Natural killer cell treated with Interleukin-12 subunit alpha and Interleukin-12 subunit beta and Interleukin-15 and Interleukin-18, amount 100 ng/mL, for 72 hours (primary cell): ENCODE data around the gene FBXO38. TPM values are rescaled to one million over a fixed set of nuclear protein-coding genes. Genes with fewer than 3 reads are reported as not detected.

Source experiments
- ATAC-seq, 2 donors: fragments of 150-1000 bp; cut with Tn5 transposase in 1 of 2; sonication (Bioruptor Pico), chemical (Tn5 transposase) in 1 of 2; 2 replicates each; pipeline ENCODE4 v1.10.0; 2021
- DNase-seq: peaks from one replicate; pipeline ENCODE4 v3.0.0; 2022; ENCODE audit warnings: low spot score
- H3K27ac Mint-ChIP-seq, 2 donors: 1 replicate in 1 of 2; 2 replicates in 1 of 2; pipeline ENCODE4 v1.8.0; 2022; ENCODE audit warnings: mixed read lengths in 2 of 2, mild to moderate bottlenecking in 1 of 2, moderate library complexity in 1 of 2
- H3K27me3 Mint-ChIP-seq, 2 donors: 1 replicate in 1 of 2; 2 replicates in 1 of 2; pipeline ENCODE4 v1.8.0; 2022; ENCODE audit warnings: mixed read lengths in 2 of 2
- H3K36me3 Mint-ChIP-seq: one replicate; pipeline ENCODE4 v1.8.0; 2022; ENCODE audit warnings: mixed read lengths
- H3K4me1 Mint-ChIP-seq, 2 donors: 1 replicate in 1 of 2; 2 replicates in 1 of 2; pipeline ENCODE4 v1.8.0; 2022; ENCODE audit warnings: low read depth in 2 of 2, mixed read lengths in 2 of 2, mild to moderate bottlenecking in 1 of 2
- H3K4me3 Mint-ChIP-seq: one replicate; pipeline ENCODE4 v1.8.0; 2022; ENCODE audit warnings: mixed read lengths
- H3K9me3 Mint-ChIP-seq: 2 replicates; pipeline ENCODE4 v1.8.0; 2022; ENCODE audit warnings: mixed read lengths
- total RNA-seq, 2 donors: library from RNA; stranded (reverse); gene quantifications; one replicate each; pipeline ENCODE4 v1.2.3, GENCODE V29; 2022

Gene FBXO38
- 10 to 100 TPM; 58.2 to 65.7 TPM for total RNA-seq

DNA sequence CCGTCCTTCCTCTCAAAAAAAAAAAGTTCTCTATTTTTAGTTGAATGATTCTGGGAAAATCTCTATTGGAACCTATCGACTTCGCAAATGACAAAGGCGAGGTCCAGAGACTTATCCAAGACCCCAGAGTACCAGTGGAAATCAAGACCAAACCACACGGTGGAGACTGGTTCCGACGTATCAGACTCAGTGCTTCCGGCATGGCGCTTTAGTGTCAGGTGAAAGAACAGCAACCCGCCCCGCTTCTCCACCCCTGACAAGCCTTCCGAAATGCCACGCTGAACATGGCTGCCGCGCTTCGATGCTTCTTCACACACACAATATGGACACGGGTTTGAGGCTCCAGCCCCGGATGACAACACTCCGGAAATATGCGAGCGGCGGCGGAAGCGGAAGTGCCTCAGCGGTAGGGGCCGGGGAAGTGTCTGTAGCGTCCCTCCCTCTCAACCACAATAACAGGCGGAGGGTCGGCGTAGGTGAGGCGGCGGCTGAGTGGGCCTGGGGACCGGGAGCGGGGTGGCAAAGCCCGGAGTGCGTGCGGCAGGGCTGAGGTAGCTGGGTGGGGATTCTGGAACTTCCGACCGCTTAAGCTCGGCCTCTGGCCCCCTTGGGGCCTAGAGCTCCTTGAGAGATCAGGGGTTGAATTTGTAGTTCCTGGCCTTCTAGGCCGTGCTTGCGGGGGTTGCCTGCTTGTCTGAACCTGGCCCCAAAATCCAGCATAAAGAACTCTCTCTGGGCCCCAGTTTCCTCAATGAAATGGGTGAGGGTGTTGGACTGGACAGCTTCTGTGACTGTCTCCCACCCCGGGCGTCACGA, at the start of gene FBXO38:
TSS of gene FBXO38 (plus strand) at position 395 of the 816 bp plus-strand sequence. CDS start 10,819 bp downstream, outside the sequence.
- ATAC-seq (peak; percentile 97 to 98), DNase-seq (peak; percentile 98)
- Mint-ChIP-seq H3K27ac (peak within 1 kb of the TSS; percentile 96 to 97), H3K9me3 (no peaks in the 10 kb centered on the region), H3K36me3 (peaks cover 23% of the 10 kb centered on the region), H3K4me3 (peak within 1 kb of the TSS; percentile 94), H3K4me1 (peaks cover 41 to 55% of the 10 kb centered on the region in 2 donors), H3K27me3 (peaks cover 0 to 2% of the 10 kb centered on the region in 2 donors)

GRCh38 chr5:148335259-148335658, 48.5 kb upstream of the FBXO38 start, which contains the start of gene SPINK9:
Gene SPINK9 (plus strand): TSS chr5:148335559. CDS start chr5:148335614, 55 bp downstream.
- DNase-seq (no peak), ATAC-seq (no peak)
- no peak within 1 kb of the TSS for H3K27ac Mint-ChIP-seq
- peaks cover 0 to 4% of the 10 kb centered on the region in 2 donors for H3K27me3 Mint-ChIP-seq
- H3K4me3 Mint-ChIP-seq: no peak within 1 kb of the TSS
- H3K9me3 Mint-ChIP-seq: peaks cover 6% of the 10 kb centered on the region
- no peaks in the 10 kb centered on the region for H3K4me1 Mint-ChIP-seq
- H3K36me3 Mint-ChIP-seq: no peaks in the 10 kb centered on the region

- no peaks in the 10 kb centered on the region for H3K9me3 Mint-ChIP-seq
- H3K4me3 Mint-ChIP-seq: no peak overlapping the region
- H3K27ac Mint-ChIP-seq: no peak overlapping the region
- peaks cover 0 to 2% of the 10 kb centered on the region in 2 donors for H3K27me3 Mint-ChIP-seq
- H3K36me3 Mint-ChIP-seq: no peaks in the 10 kb centered on the region
- ATAC-seq (no peak), DNase-seq (no peak)
- no peaks in the 10 kb centered on the region for H3K4me1 Mint-ChIP-seq
Observed at GRCh38 chr5:148336704-148337435, 46.9 kb upstream of the FBXO38 start.

GRCh38 chr5:148342371-148343045, 41.2 kb upstream of the FBXO38 start:
- H3K27me3 Mint-ChIP-seq: peaks cover 0 to 3% of the 10 kb centered on the region in 2 donors
- H3K9me3 Mint-ChIP-seq: no peaks in the 10 kb centered on the region
- no peak overlapping the region for H3K4me3 Mint-ChIP-seq
- H3K27ac Mint-ChIP-seq: no peak overlapping the region
- ATAC-seq (no peak), DNase-seq (no peak)
- H3K36me3 Mint-ChIP-seq: no peaks in the 10 kb centered on the region
- H3K4me1 Mint-ChIP-seq: no peaks in the 10 kb centered on the region

DNA sequence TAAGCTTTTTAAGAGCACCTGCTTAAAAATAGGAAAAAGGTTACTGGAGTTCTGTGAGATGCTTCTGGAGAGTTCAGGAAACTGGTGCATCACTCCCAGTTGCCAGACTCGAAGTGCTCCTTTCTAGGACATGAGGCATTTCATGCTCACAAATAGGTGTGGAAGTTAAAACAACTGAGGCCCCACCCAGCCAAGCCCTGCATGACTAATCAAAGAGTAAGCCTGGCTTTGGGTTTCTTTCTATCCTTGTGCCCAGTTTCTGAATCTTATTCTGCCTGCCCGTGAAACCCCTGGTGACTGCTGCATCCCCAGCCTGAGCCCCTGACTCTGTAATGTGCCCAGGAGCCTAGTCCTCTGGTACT, 40.7 kb upstream of the FBXO38 start:
- H3K9me3 Mint-ChIP-seq: no peaks in the 10 kb centered on the region
- H3K36me3 Mint-ChIP-seq: no peaks in the 10 kb centered on the region
- ATAC-seq (no peak), DNase-seq (no peak)
- no peak overlapping the region for H3K27ac Mint-ChIP-seq
- no peaks in the 10 kb centered on the region for H3K4me1 Mint-ChIP-seq
- H3K27me3 Mint-ChIP-seq: peaks cover 3 to 4% of the 10 kb centered on the region in 2 donors
- H3K4me3 Mint-ChIP-seq: no peak overlapping the region

DNA sequence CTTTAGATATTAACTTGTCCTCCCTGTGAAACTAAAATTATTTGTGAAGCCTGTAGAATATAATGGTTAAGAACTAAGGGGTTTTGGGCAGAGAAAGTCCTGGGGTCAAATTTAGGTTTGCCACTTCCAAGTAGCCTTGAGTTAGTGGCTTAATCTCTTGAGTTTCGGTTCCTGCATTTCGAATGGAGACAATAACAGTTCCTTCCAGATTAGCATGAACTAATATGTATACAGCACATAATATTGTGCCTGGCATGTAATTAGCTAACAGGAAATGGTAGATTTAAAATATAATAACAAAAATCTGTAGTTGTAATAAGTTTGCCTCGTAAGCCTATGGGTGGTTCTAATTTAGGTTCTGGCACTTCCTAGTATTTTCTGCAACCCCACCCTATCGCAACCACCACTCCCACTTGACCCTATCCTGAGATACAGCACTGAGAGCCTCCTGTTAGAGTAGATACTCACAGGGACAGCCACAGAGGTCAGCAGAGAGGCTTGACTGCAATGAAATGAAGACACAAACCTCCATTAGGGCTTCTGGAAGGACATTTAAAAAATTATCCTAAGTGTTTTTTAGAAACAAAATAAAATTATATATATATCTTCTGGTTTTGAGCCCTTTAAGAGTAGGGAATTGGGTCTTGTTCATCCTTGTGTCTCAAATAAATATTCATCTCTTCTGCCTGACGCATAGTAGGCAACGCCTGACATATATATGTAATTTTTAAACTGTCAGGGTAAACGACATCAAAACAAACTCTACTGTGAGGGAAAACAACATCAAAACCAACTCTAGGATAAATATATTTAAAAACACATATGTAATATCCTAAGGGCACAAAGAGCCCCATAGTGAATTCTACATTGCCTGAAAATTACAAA, 39.9 kb upstream of the FBXO38 start:
- Mint-ChIP-seq H3K9me3 (no peaks in the 10 kb centered on the region), H3K4me1 (no peaks in the 10 kb centered on the region), H3K27me3 (peaks cover 3 to 7% of the 10 kb centered on the region in 2 donors), H3K4me3 (no peak overlapping the region), H3K36me3 (no peaks in the 10 kb centered on the region), H3K27ac (no peak overlapping the region)
- ATAC-seq (no peak), DNase-seq (no peak)

DNA sequence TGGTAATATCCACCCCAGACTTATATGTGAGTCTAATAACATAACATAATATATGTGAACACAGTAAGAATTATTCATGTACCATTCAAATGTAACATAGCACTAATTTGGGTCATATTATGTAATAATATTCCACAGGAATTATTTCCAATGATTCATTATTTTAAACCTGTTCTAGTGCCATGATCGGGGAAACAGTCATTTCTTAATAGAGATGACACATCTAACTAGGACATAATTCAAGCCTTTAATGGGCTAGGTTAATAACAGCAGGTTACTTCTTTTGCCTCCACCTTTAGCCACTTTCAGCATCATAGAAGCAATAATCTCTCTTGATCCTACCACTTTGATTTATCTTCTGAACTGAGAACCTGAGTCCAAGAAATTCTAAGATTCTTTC, 36.1 kb upstream of the FBXO38 start:
- Mint-ChIP-seq H3K36me3 (no peaks in the 10 kb centered on the region), H3K27me3 (peaks cover 3 to 19% of the 10 kb centered on the region in 2 donors), H3K9me3 (no peaks in the 10 kb centered on the region), H3K4me1 (no peaks in the 10 kb centered on the region), H3K4me3 (no peak overlapping the region), H3K27ac (no peak overlapping the region)
- no peak for DNase-seq
- ATAC-seq: no peak

GRCh38 chr5:148352696-148353095, 31.1 kb upstream of the FBXO38 start:
- no peak for ATAC-seq
- Mint-ChIP-seq H3K4me1 (no peaks in the 10 kb centered on the region), H3K4me3 (no peak overlapping the region)

GRCh38 chr5:148353634-148354033, 30.1 kb upstream of the FBXO38 start:
- peaks cover 10 to 33% of the 10 kb centered on the region in 2 donors for H3K27me3 Mint-ChIP-seq

More at GRCh38 chr5:148352696-148353095, 31.1 kb upstream of the FBXO38 start:
- no peak for DNase-seq
- Mint-ChIP-seq H3K27me3 (peaks cover 8 to 38% of the 10 kb centered on the region in 2 donors), H3K27ac (no peak overlapping the region), H3K36me3 (no peaks in the 10 kb centered on the region), H3K9me3 (no peaks in the 10 kb centered on the region)

DNA sequence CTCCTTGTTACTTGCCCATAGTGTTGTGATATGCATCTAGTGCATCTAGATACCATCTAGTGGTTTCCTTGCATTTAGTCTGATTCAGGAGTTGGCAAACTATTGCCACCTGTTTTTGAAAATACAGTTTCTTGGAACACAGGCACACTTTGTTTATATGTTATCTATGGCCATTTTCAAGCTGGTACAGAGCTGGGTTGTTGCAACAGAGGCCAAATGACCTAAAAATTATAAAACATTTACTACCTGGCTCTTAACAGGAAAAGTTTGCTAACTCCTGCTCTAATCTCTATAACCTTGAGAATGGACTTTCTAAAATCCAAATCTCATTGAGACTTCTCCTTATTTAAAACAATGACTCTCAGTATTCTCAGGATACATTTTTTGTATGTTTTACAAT, 19.4 kb upstream of the FBXO38 start:
- no peaks in the 10 kb centered on the region for H3K9me3 Mint-ChIP-seq
- peaks cover 8 to 23% of the 10 kb centered on the region in 2 donors for H3K27me3 Mint-ChIP-seq
- H3K27ac Mint-ChIP-seq: no peak overlapping the region
- DNase-seq: no peak
- H3K4me1 Mint-ChIP-seq: no peaks in the 10 kb centered on the region
- no peak overlapping the region for H3K4me3 Mint-ChIP-seq
- no peak for ATAC-seq
- peaks cover 5% of the 10 kb centered on the region for H3K36me3 Mint-ChIP-seq

More at GRCh38 chr5:148353634-148354033, 30.1 kb upstream of the FBXO38 start:
- no peak overlapping the region for H3K4me3 Mint-ChIP-seq
- H3K36me3 Mint-ChIP-seq: no peaks in the 10 kb centered on the region
- no peak overlapping the region for H3K27ac Mint-ChIP-seq
- ATAC-seq (no peak), DNase-seq (no peak)
- H3K4me1 Mint-ChIP-seq: no peaks in the 10 kb centered on the region
- no peaks in the 10 kb centered on the region for H3K9me3 Mint-ChIP-seq

- ATAC-seq: no peak
- no peak overlapping the region for H3K27ac Mint-ChIP-seq
- peaks cover 2 to 19% of the 10 kb centered on the region in 2 donors for H3K27me3 Mint-ChIP-seq
- no peaks in the 10 kb centered on the region for H3K9me3 Mint-ChIP-seq
- H3K36me3 Mint-ChIP-seq: peaks cover 5% of the 10 kb centered on the region
- DNase-seq: no peak
- no peaks in the 10 kb centered on the region for H3K4me1 Mint-ChIP-seq
- H3K4me3 Mint-ChIP-seq: no peak overlapping the region
Observed at GRCh38 chr5:148368299-148368698, 15.5 kb upstream of the FBXO38 start.

GRCh38 chr5:148372166-148372725, 11.5 kb upstream of the FBXO38 start:
- ATAC-seq (no peak), DNase-seq (no peak)
- peaks cover 5 to 6% of the 10 kb centered on the region in 2 donors for H3K4me1 Mint-ChIP-seq
- peaks cover 0 to 10% of the 10 kb centered on the region in 2 donors for H3K27me3 Mint-ChIP-seq
- H3K4me3 Mint-ChIP-seq: no peak overlapping the region
- H3K36me3 Mint-ChIP-seq: peaks cover 5% of the 10 kb centered on the region
- no peaks in the 10 kb centered on the region for H3K9me3 Mint-ChIP-seq
- no peak overlapping the region for H3K27ac Mint-ChIP-seq

DNA sequence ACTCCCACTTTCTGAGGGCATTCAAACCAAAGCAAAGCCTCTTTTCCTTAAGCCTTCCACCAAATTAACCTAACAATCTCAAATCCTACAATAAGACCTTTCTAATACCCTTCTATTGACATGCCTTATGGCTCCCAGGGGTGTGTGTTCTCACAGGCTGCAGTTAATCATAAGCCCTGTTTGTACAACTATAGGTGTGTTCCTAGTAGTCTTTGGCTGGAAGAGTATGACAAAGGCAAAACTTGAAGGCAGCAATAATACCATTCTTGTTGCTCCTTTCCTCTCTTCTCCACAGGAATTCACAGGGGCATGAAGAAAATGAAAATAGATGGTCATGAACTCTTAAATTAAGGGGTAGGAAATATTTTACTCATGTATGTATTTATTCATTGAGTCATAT, 10.9 kb upstream of the FBXO38 start:
- DNase-seq (no peak), ATAC-seq (no peak)
- Mint-ChIP-seq H3K27me3 (peaks cover 0 to 6% of the 10 kb centered on the region in 2 donors), H3K4me3 (no peak overlapping the region), H3K4me1 (peaks cover 5 to 6% of the 10 kb centered on the region in 2 donors), H3K9me3 (no peaks in the 10 kb centered on the region), H3K27ac (no peak overlapping the region), H3K36me3 (peaks cover 9% of the 10 kb centered on the region)
